ENCODE results near the gene CACNA2D4.

Gene CACNA2D4

GRCh38 chr12:1904875-1905274, 13.6 kb downstream of the CACNA2D4 start:
- H3K4me3 ChIP-seq (ENCODE audit: low read depth, low read length): no peak overlapping the region
- TF ChIP-seq CTCF (IDR thresholded peaks at IDR 0.05; ENCODE audit: low read depth, low read length, missing control alignments): no peak
- no peak for DNase-seq (ENCODE audit: low read depth)

GRCh38 chr12:1896964-1897363, 21.5 kb downstream of the CACNA2D4 start:
- H3K4me3 ChIP-seq (ENCODE audit: low read depth, low read length): no peak overlapping the region
- no peak for DNase-seq (ENCODE audit: low read depth)
- no peak for TF ChIP-seq CTCF (IDR thresholded peaks at IDR 0.05; ENCODE audit: low read depth, low read length, missing control alignments)

- H3K4me3 ChIP-seq (ENCODE audit: low read depth, low read length): no peak overlapping the region
- DNase-seq (ENCODE audit: low read depth): no peak
- no peak for TF ChIP-seq CTCF (IDR thresholded peaks at IDR 0.05; ENCODE audit: low read depth, low read length, missing control alignments)
These were observed 27.6 kb downstream of the CACNA2D4 start for GRCh38 chr12:1890810-1891209.

- TF ChIP-seq CTCF (IDR thresholded peaks at IDR 0.05; ENCODE audit: low read depth, low read length, missing control alignments): no peak
- no peak overlapping the region for H3K4me3 ChIP-seq (ENCODE audit: low read depth, low read length)
- DNase-seq (ENCODE audit: low read depth): no peak
These were observed 28.2 kb downstream of the CACNA2D4 start for GRCh38 chr12:1890119-1890703.

- H3K4me3 ChIP-seq (ENCODE audit: low read depth, low read length): no peak overlapping the region
- no peak for DNase-seq (ENCODE audit: low read depth)
- TF ChIP-seq CTCF (IDR thresholded peaks at IDR 0.05; ENCODE audit: low read depth, low read length, missing control alignments): no peak
These were observed 29.5 kb downstream of the CACNA2D4 start for GRCh38 chr12:1888923-1889322.

- TF ChIP-seq CTCF (IDR thresholded peaks at IDR 0.05; ENCODE audit: low read depth, low read length, missing control alignments): no peak
- DNase-seq (ENCODE audit: low read depth): no peak
- H3K4me3 ChIP-seq (ENCODE audit: low read depth, low read length): no peak overlapping the region
These were observed 31.9 kb downstream of the CACNA2D4 start for GRCh38 chr12:1886396-1887008.
